WTC11 (cell line): ENCODE results near the gene COLQ. TPM values are rescaled to one million over a fixed set of nuclear protein-coding genes. Genes with fewer than 3 reads are reported as not detected.

Experiments
- ATAC-seq: fragments of 200-7000 bp; cut with Tn5 transposase; 2 replicates; pipeline ENCODE4 v1.10.0; 2021; ENCODE audit warnings: mild to moderate bottlenecking, moderate library complexity
- CTCF ChIA-PET: fragments of 300-600 bp; sonication (Branson Sonifier 250); formaldehyde crosslinking; loops from one replicate; lab custom pipeline; 2021; ENCODE audit warnings: antibody characterized with exemption; lab: Charles Lee
- POLR2A ChIA-PET: fragments of 350-600 bp; sonication (Branson Sonifier 250); formaldehyde crosslinking; loops from one replicate; lab custom pipeline; 2021; ENCODE audit warnings: antibody characterized with exemption; lab: Charles Lee
- DNase-seq: peaks from one replicate; pipeline ENCODE4 v3.0.0; 2021; ENCODE audit warnings: low spot score
- H3K27ac Mint-ChIP-seq: 2 replicates; pipeline ENCODE4 v1.8.0; 2021; ENCODE audit warnings: mixed read lengths
- H3K27me3 Mint-ChIP-seq: 2 replicates; pipeline ENCODE4 v1.8.0; 2021; ENCODE audit warnings: low read depth, mild to moderate bottlenecking, moderate library complexity, mixed read lengths
- H3K36me3 Mint-ChIP-seq: 2 replicates; pipeline ENCODE4 v1.8.0; 2021; ENCODE audit warnings: mixed read lengths
- H3K4me1 Mint-ChIP-seq: 2 replicates; pipeline ENCODE4 v1.8.0; 2022; ENCODE audit warnings: mixed read lengths
- H3K4me3 Mint-ChIP-seq: 2 replicates; pipeline ENCODE4 v1.8.0; 2021; ENCODE audit warnings: mild to moderate bottlenecking, moderate library complexity, mixed read lengths
- H3K9me3 Mint-ChIP-seq: 2 replicates; pipeline ENCODE4 v1.8.0; 2021; ENCODE audit warnings: mixed read lengths
- ATF1 ChIP-seq: sonication (generic); formaldehyde crosslinking; IDR thresholded peaks from 2 replicates; pipeline ENCODE4 v1.8.1; 2023; ENCODE audit warnings: mild to moderate bottlenecking, moderate library complexity, missing genetic modification reagents
- ATF3 ChIP-seq: sonication (generic); formaldehyde crosslinking; conservative IDR thresholded peaks from 2 replicates; pipeline ENCODE4 v1.8.1; 2022; ENCODE audit warnings: mild to moderate bottlenecking, missing genetic modification reagents
- CREB1 ChIP-seq: sonication (generic); formaldehyde crosslinking; IDR thresholded peaks from 2 replicates; pipeline ENCODE4 v1.8.0; 2023; ENCODE audit warnings: mild to moderate bottlenecking, missing genetic modification reagents
- CREM ChIP-seq: sonication (generic); formaldehyde crosslinking; IDR thresholded peaks from 2 replicates; pipeline ENCODE4 v1.8.1; 2022; ENCODE audit warnings: mild to moderate bottlenecking, missing genetic modification reagents, moderate library complexity
- CTCF ChIP-seq: fragments of 200-600 bp; IDR thresholded peaks from 2 replicates; pipeline ENCODE4 v1.8.0; 2022; ENCODE audit warnings: antibody characterized with exemption
- FOXP1 ChIP-seq: sonication (generic); formaldehyde crosslinking; IDR thresholded peaks from 2 replicates; pipeline ENCODE4 v1.8.0; 2022; ENCODE audit warnings: missing genetic modification reagents, mild to moderate bottlenecking, moderate library complexity, borderline replicate concordance
- MAX ChIP-seq: sonication (generic); formaldehyde crosslinking; IDR thresholded peaks from 2 replicates; pipeline ENCODE4 v1.8.0; 2022; ENCODE audit warnings: mild to moderate bottlenecking, missing genetic modification reagents
- NFATC4 ChIP-seq: fragments of 250-450 bp; sonication (Bioruptor Pico); IDR thresholded peaks from 2 replicates; pipeline ENCODE4 v1.9.0; 2021; ENCODE audit warnings: mild to moderate bottlenecking
- NR3C1 ChIP-seq: sonication (generic); formaldehyde crosslinking; conservative IDR thresholded peaks from 2 replicates; pipeline ENCODE4 v1.8.1; 2023; ENCODE audit warnings: low read depth, mild to moderate bottlenecking, missing genetic modification reagents
- PREB ChIP-seq: sonication (generic); formaldehyde crosslinking; IDR thresholded peaks from 2 replicates; pipeline ENCODE4 v1.8.1; 2022; ENCODE audit warnings: mild to moderate bottlenecking, missing genetic modification reagents, moderate library complexity, borderline replicate concordance
- STAT6 ChIP-seq: sonication (generic); formaldehyde crosslinking; conservative IDR thresholded peaks from 2 replicates; pipeline ENCODE4 v1.8.1; 2023; ENCODE audit warnings: mild to moderate bottlenecking, low read depth, missing genetic modification reagents, moderate library complexity
- TP53 ChIP-seq: sonication (generic); formaldehyde crosslinking; IDR thresholded peaks from 2 replicates; pipeline ENCODE4 v1.8.1; 2023; ENCODE audit warnings: mild to moderate bottlenecking, missing genetic modification reagents
- USF2 ChIP-seq: sonication (generic); formaldehyde crosslinking; IDR thresholded peaks from 2 replicates; pipeline ENCODE4 v1.8.1; 2023; ENCODE audit warnings: mild to moderate bottlenecking, missing genetic modification reagents, moderate library complexity
- ZNF263 ChIP-seq: sonication (generic); formaldehyde crosslinking; IDR thresholded peaks from 2 replicates; pipeline ENCODE4 v1.8.1; 2022; ENCODE audit warnings: low read depth, mild to moderate bottlenecking, moderate library complexity, missing genetic modification reagents
- ZNF532 ChIP-seq: fragments of 250-450 bp; sonication (Bioruptor Pico); IDR thresholded peaks from 2 replicates; pipeline ENCODE4 v1.9.0; 2021; ENCODE audit warnings: mild to moderate bottlenecking, borderline replicate concordance
- total RNA-seq: library from RNA; stranded (reverse); gene quantifications from 3 replicates; pipeline ENCODE4 v1.2.3, GENCODE V29; 2021

Gene COLQ
- total RNA-seq, 1 experiment from 2014 or later: 2.2 TPM

- ATAC-seq: no peak
- no peak for DNase-seq
- ChIA-PET POLR2A (no interaction called here), CTCF (interaction anchor here (0.6 kb wide), 1 partner anchor 9 kb away, joined by 4 read pairs; no protein-coding TSS in a partner anchor)
- Mint-ChIP-seq H3K9me3 (no peaks in the 10 kb centered on the region), H3K27ac (no peak overlapping the region), H3K36me3 (no peaks in the 10 kb centered on the region), H3K4me1 (peaks cover 17% of the 10 kb centered on the region), H3K27me3 (no peaks in the 10 kb centered on the region), H3K4me3 (no peak overlapping the region)
- TF ChIP-seq FOXP1 (CRISPR knock-in tag) (no peak), NR3C1 (CRISPR knock-in tag) (no peak), TP53 (CRISPR knock-in tag) (no peak), ZNF263 (CRISPR knock-in tag) (no peak), STAT6 (CRISPR knock-in tag) (no peak), ZNF532 (CRISPR knock-in tag) (no peak)
These were observed 30.4 kb downstream of the COLQ start for GRCh38 chr3:15491143-15491542.

- Mint-ChIP-seq H3K27me3 (no peaks in the 10 kb centered on the region), H3K4me3 (no peak overlapping the region), H3K4me1 (peaks cover 7% of the 10 kb centered on the region; the same call in 1 of the 2 replicates), H3K27ac (no peak overlapping the region), H3K36me3 (no peaks in the 10 kb centered on the region), H3K9me3 (no peaks in the 10 kb centered on the region)
- CTCF ChIA-PET: no interaction called here
- DNase-seq (no peak), ATAC-seq (no peak)
- TF ChIP-seq MAX (CRISPR knock-in tag) (no peak), ATF1 (CRISPR knock-in tag) (no peak), ZNF263 (CRISPR knock-in tag) (no peak), PREB (CRISPR knock-in tag) (no peak), USF2 (no peak), CREB1 (no peak), CTCF (no peak), NFATC4 (CRISPR knock-in tag) (no peak), CREM (CRISPR knock-in tag) (no peak), ATF3 (CRISPR knock-in tag) (no peak)
- POLR2A ChIA-PET: no interaction called here
These were observed 31.3 kb downstream of the COLQ start for GRCh38 chr3:15490158-15490557.
